ELF-1 (cell line): ENCODE results near the gene FKBP1A.

ENCODE experiments used
- DNase-seq: peaks from one replicate; pipeline ENCODE4 v3.0.0-alpha.2; 2016; ENCODE audit warnings: low read depth, low spot score

The FKBP1A gene

DNA sequence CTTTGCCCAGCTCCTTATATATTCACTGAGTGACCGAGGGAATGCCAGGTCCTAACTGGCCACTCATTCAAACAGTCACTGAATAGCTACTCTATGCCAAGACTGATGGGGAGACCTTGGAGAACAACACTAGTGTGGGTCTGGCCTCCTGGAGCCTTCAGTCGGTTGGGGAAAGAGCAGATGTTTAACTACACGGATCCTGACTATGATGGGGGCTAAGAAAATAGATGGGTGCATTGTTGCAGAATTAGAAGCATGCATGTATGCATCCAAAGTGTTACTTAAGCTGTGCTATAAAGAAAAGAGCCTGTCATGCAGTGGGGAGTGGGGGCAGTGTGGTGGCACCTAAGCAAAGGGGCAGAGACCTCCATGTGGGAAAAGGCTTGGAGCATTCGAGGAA lies 6.5 kb downstream of the FKBP1A start:
- no peak for DNase-seq

DNA sequence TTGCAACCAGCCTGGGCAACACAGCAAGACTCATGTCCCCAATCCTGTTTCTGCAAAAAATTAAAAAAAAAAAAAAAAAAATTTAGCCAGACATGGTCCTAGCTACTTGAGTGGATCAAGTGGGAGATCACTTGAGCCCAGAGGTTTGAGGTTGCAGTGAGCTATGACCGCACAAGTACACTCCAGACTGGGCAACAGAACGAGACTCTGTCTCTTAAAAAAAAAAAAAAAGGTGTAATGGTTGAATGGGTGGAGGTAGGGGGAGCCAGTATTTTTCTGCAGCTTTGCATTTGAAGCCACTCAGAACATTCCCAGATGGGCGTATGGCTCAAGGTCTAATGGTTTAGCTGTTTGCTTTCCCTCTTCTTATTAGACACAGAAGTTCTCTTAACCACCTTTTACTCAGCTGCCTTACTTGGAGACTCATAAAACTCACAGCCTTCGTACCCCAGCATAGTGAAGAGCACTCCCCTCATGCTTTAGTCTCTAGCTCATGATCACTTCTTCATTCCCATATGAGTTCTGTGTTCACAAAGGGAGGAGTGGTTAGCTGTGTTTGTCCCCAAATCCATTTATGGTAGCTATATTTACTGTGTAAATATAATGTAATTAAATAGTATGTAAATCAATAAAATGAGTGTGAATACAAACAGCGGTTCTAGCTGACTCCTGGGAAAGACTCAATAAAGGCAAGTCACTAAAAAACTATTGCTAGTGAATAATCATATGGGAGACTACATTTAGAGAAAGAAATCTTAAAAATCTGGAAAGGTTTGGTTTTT lies 9.0 kb downstream of the FKBP1A start:
- no peak for DNase-seq

DNA sequence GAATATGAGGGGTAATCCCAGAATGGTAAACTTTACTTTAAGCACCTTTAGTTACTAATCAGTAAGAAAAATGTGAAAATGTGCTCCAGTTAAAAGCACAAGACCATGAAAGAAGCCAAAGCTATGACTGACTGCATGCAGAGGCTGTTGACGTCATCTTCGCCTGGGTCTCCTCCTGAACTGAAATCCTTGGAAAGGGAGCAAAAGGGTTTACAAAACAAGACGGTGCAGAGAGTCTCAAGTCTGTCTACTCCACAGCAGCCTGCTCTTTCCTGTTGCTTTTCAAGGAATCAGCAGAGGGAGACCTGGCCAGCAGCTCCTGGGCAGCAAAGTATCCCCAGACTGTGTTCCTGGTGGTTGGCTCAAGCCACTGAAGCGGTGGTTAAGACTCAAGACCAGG lies 10.2 kb downstream of the FKBP1A start:
- DNase-seq: no peak

DNA sequence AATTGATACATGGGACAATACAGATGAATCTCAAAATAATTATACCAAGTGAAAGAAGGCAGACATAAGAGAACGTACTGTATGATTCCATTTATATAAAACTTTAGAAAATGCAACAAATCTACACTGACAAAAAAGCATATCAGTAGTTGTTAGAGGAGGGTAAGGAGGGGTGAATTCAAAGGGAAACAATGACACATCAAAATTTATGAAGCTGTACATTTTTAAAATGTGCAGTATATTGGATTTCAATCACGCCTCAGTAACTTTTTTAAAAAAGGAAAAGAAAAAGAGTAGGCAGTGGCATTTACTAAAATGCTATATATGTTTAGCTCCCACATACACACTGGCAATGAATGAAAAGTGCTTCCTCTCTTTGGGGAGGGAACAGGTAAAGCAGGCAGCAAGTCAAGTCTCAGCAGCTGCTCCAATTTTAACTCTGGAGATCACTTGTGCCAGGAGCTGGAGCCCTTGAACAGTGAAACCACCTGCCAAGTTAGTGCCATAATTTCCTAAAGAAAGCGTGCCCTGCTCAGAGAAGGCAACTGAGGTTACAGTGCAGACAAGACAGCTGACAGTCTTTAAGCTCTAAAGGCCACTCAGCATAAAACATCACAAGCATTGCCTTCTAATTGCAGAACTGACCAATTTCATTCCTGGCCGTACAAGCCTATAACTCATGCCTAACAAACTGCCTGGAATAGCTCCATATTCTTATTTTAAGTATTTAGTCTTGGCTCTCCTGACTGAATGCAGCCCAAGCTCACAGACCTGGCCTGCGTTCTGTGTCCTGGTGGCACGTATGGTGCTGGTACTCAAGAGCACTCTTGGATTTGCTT lies 10.9 kb downstream of the FKBP1A start:
- no peak for DNase-seq

GRCh38 chr20:1378735-1379125 lies 14.1 kb downstream of the FKBP1A start:
- no peak for DNase-seq

DNA sequence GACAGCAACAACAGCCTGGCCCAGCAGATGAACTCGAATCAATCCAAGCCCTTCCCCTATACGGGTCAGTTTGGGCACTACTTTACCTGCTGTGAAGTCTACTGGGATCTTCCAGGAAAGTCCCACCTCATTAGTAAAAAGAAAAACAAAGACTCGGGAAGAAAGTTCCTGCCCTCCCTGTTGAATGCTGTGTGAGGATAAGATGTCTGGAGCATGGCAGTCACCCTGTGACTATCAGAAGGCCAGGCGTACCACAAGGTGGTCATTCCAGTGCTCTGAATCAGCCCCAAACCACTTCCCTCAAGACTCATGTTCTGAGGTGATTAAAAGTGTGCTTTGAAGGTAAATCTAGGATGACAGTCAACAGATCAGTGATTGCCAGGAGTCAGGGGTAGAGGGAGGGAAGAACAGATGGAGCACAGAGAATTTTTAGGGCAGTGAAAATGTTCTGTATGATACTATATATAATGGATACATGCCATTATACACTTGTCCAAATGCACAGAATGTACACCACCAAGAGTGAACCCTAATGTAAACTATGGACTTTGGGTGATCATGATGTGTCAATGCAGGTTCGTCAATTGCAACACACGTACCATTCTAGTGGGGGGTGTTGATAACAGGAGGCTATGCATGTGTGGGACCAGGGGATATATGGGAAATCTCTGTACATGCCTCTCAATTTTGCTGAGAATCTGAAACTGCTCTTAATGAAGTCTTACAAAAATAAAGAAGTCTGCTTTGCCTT lies 14.7 kb downstream of the FKBP1A start:
- no peak for DNase-seq

DNA sequence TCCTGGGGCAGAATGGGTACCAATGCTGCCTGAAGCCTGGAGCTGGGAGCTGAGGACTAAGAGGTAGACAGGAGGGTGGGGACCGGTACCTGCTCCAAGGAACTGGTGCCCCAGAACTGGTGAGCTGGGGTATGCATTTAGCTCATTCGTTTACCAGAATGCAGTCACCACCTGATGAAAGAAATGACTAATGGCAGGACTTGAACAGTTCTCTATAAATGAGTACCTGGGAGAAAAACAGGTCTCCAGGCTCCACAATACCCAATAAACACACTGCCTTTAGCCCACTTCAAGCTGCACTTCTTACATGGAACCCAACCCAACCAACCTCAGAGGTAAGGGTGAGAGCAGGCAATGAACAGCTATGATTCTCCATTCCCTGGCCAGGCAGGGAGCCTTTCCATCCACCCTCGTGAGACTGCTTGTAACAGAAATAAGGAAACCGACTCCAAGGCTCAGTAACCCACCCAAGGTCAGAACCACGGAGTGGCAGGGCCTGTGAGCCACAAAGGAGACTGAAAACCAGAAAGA lies 15.4 kb downstream of the FKBP1A start:
- DNase-seq: no peak

DNA sequence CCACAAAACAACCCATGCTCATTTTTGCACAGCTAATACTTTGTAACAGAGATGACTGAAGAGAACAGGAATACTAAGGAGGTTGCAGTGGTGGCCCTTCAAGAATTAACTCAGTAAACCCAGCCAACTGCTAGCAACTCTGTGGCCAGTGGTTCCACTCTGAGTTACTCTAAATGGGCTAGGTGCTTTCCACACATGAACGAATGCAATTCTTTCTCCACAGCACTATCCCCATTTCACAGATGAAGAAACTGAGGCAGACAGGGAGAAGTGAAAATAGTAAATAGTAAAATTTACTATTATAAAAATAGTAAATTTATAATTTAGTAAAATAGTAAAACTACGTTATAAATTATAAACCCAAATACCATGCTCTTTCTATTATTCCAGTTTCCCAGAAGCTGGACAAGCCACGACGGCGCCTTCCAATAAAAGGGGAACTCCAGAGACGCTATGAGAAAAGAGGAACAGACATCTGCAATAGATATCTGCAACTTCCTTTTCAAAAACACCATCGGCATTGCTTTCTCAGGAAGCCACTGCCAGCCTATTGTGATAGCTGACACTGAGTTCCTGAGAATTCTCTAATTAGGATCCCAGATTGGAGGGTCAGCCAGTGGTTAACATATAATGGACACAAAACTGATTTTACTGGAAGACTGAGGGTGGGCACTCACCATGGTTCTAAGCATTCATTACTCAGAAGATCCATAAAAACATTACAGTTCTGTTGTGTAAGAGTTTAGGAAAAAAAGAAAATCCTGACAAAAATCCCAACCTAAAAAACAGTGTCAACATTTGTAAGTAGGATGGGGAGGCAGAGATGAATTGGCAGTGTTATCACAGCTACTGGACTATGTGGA lies 16.2 kb downstream of the FKBP1A start:
- DNase-seq: no peak

- no peak for DNase-seq
Observed at GRCh38 chr20:1376007-1376406, 16.8 kb downstream of the FKBP1A start.

DNA sequence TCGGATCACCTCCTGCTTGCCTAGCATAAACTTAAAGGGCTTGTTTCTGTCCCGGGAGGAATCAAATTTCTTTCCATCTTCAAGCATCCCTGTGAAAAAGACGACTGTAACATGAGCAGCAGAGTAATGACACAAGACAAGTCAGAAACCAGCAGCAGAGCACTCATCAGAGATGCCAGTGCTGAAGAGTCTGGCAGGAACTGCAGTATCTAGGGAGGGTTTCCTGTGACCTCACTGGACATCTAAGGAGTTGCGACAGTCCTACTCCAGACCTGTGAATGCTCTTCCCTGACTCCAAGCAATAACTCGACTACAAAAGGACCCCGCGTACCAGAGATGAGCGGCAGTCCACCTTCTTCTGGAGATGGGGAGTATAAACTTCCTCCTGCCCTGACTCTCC lies 17.3 kb downstream of the FKBP1A start:
- DNase-seq: no peak

DNA sequence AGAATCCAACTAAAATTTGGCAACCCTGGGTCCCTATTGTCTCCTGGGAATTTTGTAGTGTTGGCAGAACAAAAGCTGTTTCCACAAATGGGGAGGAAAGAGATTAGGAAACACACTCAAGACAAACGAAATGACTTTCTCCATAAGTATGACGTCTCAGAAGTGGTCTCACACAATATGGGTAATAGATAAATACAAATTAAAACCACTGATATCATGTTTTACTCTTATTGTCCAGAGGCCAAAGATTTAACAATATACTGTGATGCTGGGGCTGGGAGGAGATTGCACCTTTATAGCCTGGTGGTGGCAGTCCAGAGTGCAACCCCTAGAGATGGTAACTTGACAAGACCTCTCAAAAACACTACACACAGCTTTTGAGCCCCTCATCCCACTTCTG lies 18.6 kb downstream of the FKBP1A start:
- DNase-seq: no peak

GRCh38 chr20:1373614-1374013 lies 19.2 kb downstream of the FKBP1A start:
- no peak for DNase-seq

GRCh38 chr20:1373036-1373435 lies 19.8 kb downstream of the FKBP1A start:
- DNase-seq: no peak

- DNase-seq: no peak
Observed at GRCh38 chr20:1371830-1372539, 20.9 kb downstream of the FKBP1A start.

- no peak for DNase-seq
Observed at GRCh38 chr20:1371202-1371782, 21.6 kb downstream of the FKBP1A start.

DNA sequence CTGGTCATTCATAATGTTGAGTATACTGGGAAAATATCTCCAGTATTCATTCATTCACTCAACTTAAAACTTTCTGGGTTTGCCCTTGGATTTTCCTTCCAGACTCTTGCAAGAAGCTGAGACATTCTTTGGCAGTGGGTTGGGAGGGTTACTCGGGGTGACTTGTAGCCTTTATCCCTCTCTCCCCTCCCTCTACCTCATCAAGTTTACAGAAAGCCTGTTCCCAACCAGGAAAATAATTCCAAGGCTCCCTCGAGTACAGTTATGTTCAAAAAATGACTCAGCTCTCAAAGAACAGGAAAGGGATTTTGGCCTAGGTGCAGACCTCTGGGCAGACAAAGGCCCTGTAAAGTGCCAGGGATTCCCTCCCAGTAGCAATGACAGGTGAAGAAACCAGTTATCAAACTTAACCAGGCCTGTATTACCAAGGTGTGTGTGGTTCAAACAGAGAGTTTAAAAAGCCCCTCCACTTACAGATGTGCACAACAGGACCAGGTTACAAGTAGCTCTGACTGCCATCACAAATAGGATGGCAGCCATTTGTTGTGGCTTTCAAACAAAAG lies 22.2 kb downstream of the FKBP1A start:
- DNase-seq: no peak

DNA sequence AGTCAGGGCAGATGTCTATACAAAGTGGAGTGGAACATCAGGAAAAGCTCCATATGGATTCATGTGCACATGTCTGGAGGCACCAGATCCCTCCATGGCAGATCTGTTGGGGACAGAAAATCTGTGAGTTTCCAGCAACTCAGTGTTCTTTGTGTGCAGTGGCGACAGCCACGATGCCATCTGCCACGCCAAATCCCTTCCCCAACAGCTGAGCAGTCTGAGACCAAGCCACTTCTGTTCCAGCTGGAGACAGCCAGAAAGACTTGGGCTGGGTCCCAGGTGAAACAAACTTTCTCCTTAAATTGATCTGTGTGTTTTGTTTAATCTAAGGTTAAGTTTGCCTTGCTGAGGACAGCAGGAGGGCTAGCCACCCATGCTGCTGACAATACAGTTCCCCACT lies 22.9 kb downstream of the FKBP1A start:
- no peak for DNase-seq

- DNase-seq: no peak
Observed at GRCh38 chr20:1368448-1369199, 24.2 kb downstream of the FKBP1A start.

DNA sequence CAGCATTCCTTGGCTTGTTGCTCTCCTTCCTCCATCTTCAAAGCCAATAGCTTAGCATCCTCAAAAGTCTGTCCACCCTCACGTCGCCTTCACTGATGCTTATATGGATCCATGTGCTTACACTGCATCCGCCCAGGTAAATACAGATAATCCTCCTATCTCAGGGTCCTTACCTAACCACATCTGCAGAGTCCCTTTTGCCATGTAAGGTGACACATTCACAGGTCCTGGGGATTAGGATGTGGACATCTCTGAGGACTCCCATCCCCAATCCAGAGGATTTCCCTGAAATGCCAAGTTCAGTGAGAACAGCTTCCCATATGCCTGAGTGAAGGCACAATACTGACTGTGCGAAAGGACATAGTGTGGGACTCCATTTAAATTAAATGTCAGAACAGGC lies 25.4 kb downstream of the FKBP1A start:
- no peak for DNase-seq
